Right lobe of liver (tissue), 6 donors: ENCODE measurements around the gene CD207. TPM values are rescaled to one million over a fixed set of nuclear protein-coding genes. Genes with fewer than 3 reads are reported as not detected.
"Not testable (repeated sequence)": the region's sequence is repeated elsewhere in the genome, so short reads cannot be mapped to it uniquely, and the experiment has no call there.

ENCODE experiments used
- ATAC-seq, 4 donors: fragments of 200-7000 bp; cut with Tn5 transposase; one replicate each; pipeline ENCODE4 v1.9.1; 2020; ENCODE audit warnings: mild to moderate bottlenecking in 4 of 4, moderate library complexity in 4 of 4
- DNase-seq, 3 donors: peaks; one replicate each; pipeline ENCODE4 v3.0.0-alpha.2; 2020
- H3K27ac ChIP-seq, 3 donors: fragments of 200-600 bp; one replicate each; pipeline ENCODE4 v1.8.0; 2022
- H3K27me3 ChIP-seq, 2 donors: fragments of 200-600 bp; one replicate each; pipeline ENCODE4 v1.8.0; 2022
- H3K36me3 ChIP-seq, 4 donors: fragments of 200-600 bp; sonication (generic) in 1 of 4; one replicate each; pipeline versions ENCODE4 v1.5.1 to v1.8.0; 2017 to 2022; ENCODE audit warnings: control low read depth in 1 of 4
- H3K4me1 ChIP-seq, 4 donors: fragments of 200-600 bp; sonication (generic) in 1 of 4; one replicate each; pipeline versions ENCODE4 v1.5.1 to v1.8.0; 2017 to 2022; ENCODE audit warnings: control low read depth in 1 of 4
- H3K4me3 ChIP-seq, 3 donors: fragments of 200-600 bp; one replicate each; pipeline ENCODE4 v1.8.0; 2022
- H3K9me3 ChIP-seq, 4 donors: fragments of 200-600 bp; sonication (generic) in 1 of 4; one replicate each; pipeline versions ENCODE4 v1.5.1 to v1.8.0; 2017 to 2022; ENCODE audit warnings: control low read depth in 1 of 4
- POLR2A ChIP-seq: fragments of 450-650 bp; IDR thresholded peaks from one replicate; pipeline ENCODE4 v1.6.1; 2017; ENCODE audit warnings: antibody characterized with exemption, mild to moderate bottlenecking
- WGBS: methylation state at CpG from one replicate; pipeline ENCODE4 v1.1.6; 2018; ENCODE audit warnings: low coverage, low lambda C conversion rate; ENCODE audit not compliant: insufficient coverage; ENCODE audit errors: missing lambda C conversion rate; 5-methylcytosine and 5-hydroxymethylcytosine counted together
- intact Hi-C, 2 donors: fragments of 100-400 bp; cut with DNase I; formaldehyde crosslinking; loops; one replicate each; pipeline versions ENCODE4 v1.11.2 to v1.14.1; 2022
- total RNA-seq, 6 experiments: library from RNA; depleted of rRNA in 2 of 6; stranded (reverse); fragments of >200 nt in 2 of 6; fragmentation: NEBNext Ultra II Directional in 3 of 6; extraction: Animal tissue kit (Norgen Biotek cat#: 25700) in 3 of 6; gene quantifications; one replicate each; pipeline versions ENCODE4 v1.1.0 to v1.2.4, GENCODE V29; 2016 to 2023
- TF ChIP-seq, protein P1 (sequence below), 4 donors: fragments of 200-600 bp in 3 of 4; fragments of 450-650 bp in 1 of 4; IDR thresholded peaks; one replicate each; pipeline versions ENCODE4 v1.5.1 to v1.8.0; 2016 to 2022; ENCODE audit warnings: antibody characterized with exemption in 4 of 4, mild to moderate bottlenecking in 2 of 4
- donor health status: DM: no; HTN: yes; CAD: no.
- donor health status: DM: no; HTN: no; CAD: no.
- donor health status: DM: no; HTN: no; CAD: no.
- donor health status: DM: no; HTN: yes; CAD: no.
- donor health status: DM: no; HTN: yes; CAD: no.

The CD207 gene
- total RNA-seq, 6 experiments from 2014 or later, result 0.16 TPM; not detected in 5

- Histone ChIP-seq H3K36me3 (no peaks in the 10 kb centered on the region), H3K27ac (no peak overlapping the region), H3K9me3 (no peaks in the 10 kb centered on the region), H3K27me3 (no peaks in the 10 kb centered on the region), H3K4me1 (no peaks in the 10 kb centered on the region), H3K4me3 (no peak overlapping the region)
- no peak for ATAC-seq
- WGBS, result 76% methylated on average over 5 of the region's 5 CpGs
- intact Hi-C loops, result no loop called here
- no peak for DNase-seq
- TF ChIP-seq, protein P1, sequence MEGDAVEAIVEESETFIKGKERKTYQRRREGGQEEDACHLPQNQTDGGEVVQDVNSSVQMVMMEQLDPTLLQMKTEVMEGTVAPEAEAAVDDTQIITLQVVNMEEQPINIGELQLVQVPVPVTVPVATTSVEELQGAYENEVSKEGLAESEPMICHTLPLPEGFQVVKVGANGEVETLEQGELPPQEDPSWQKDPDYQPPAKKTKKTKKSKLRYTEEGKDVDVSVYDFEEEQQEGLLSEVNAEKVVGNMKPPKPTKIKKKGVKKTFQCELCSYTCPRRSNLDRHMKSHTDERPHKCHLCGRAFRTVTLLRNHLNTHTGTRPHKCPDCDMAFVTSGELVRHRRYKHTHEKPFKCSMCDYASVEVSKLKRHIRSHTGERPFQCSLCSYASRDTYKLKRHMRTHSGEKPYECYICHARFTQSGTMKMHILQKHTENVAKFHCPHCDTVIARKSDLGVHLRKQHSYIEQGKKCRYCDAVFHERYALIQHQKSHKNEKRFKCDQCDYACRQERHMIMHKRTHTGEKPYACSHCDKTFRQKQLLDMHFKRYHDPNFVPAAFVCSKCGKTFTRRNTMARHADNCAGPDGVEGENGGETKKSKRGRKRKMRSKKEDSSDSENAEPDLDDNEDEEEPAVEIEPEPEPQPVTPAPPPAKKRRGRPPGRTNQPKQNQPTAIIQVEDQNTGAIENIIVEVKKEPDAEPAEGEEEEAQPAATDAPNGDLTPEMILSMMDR (IDR thresholded peaks at IDR 0.05), result no peak
- no peak for TF ChIP-seq POLR2A
Observed at GRCh38 chr2:70806013-70806412, 29.6 kb downstream of the CD207 start.

GRCh38 chr2:70801607-70802263 lies 33.9 kb downstream of the CD207 start:
- TF ChIP-seq, protein P1 (IDR thresholded peaks at IDR 0.05), result no peak
- no peak for TF ChIP-seq POLR2A
- Histone ChIP-seq H3K27ac (no peak overlapping the region), H3K4me1 (no peaks in the 10 kb centered on the region), H3K9me3 (no peaks in the 10 kb centered on the region), H3K36me3 (no peaks in the 10 kb centered on the region), H3K27me3 (no peaks in the 10 kb centered on the region), H3K4me3 (no peak overlapping the region)
- DNase-seq (no peak), ATAC-seq (peak in 3 of 4 donors; percentile 42 to 71 (median 60))
- intact Hi-C loops, result no loop called here
- WGBS, result 20% methylated on average over 5 of the region's 10 CpGs

DNA sequence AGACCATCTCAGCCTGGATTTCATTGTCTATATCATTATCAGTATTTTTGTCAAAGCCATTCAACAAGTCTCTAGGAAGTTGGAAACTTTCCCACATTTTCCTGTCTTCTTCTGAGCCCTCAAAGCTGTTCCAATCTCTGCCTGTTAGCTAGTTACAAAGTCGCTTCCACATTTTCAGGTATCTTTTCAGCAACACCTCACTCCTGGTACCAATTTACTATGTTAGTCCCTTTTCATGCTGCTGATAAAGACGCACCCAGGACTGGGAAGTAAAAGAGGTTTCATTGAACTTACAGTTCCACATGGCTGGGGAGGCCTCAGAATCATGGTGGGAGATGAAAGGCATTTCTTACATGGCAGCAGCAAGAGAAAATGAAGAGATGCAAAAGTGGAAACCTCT lies 35.9 kb downstream of the CD207 start:
- intact Hi-C loops, result no loop called here
- 70% methylated on average over 2 of the region's 2 CpGs for WGBS
- H3K4me3 ChIP-seq, result no peak overlapping the region

GRCh38 chr2:70797996-70798395 lies 37.6 kb downstream of the CD207 start:
- H3K4me3 ChIP-seq, intact Hi-C loops, H3K4me1 ChIP-seq, H3K27ac ChIP-seq, H3K27me3 ChIP-seq, H3K36me3 ChIP-seq, DNase-seq, H3K9me3 ChIP-seq: not testable (repeated sequence)
- 71% methylated on average over 3 of the region's 3 CpGs for WGBS
- peak in 1 of 4 donors; percentile 9 for ATAC-seq

More for the DNA sequence above, 35.9 kb downstream of the CD207 start:
- TF ChIP-seq, protein P1 (IDR thresholded peaks at IDR 0.05), result no peak
- no peak for DNase-seq
- Histone ChIP-seq H3K27ac (no peak overlapping the region), H3K9me3 (no peaks in the 10 kb centered on the region), H3K4me1 (no peaks in the 10 kb centered on the region), H3K27me3 (no peaks in the 10 kb centered on the region), H3K36me3 (no peaks in the 10 kb centered on the region)
- ATAC-seq, result no peak

GRCh38 chr2:70797506-70797905 lies 38.1 kb downstream of the CD207 start:
- TF ChIP-seq POLR2A, result no peak
- TF ChIP-seq, protein P1 (IDR thresholded peaks at IDR 0.05), result no peak
- H3K4me3 ChIP-seq, result no peak overlapping the region
- DNase-seq, result no peak
- no peaks in the 10 kb centered on the region for H3K27me3 ChIP-seq
- no peak overlapping the region for H3K27ac ChIP-seq
- ATAC-seq, result peak; percentile 35 to 69 (median 50)
- H3K9me3 ChIP-seq, result no peaks in the 10 kb centered on the region
- WGBS, result 80% methylated on average over 1 of the region's 2 CpGs
- no peaks in the 10 kb centered on the region for H3K4me1 ChIP-seq
- intact Hi-C loops, result no loop called here
- no peaks in the 10 kb centered on the region for H3K36me3 ChIP-seq
